ENCODE measurements around the gene CCDC198. TPM values are rescaled to one million over a fixed set of nuclear protein-coding genes. Genes with fewer than 3 reads are reported as not detected.

The CCDC198 gene
- polyA plus RNA-seq, 2 of the 4 experiments (the other 2 are of a cell fraction): 8.1 to 11.6 TPM

GRCh38 chr14:57479197-57479596 is 14.5 kb downstream of the CCDC198 start (continued):
- no peak for TF ChIP-seq BCL3 (IDR thresholded peaks at IDR 0.05)
- no peak for TF ChIP-seq HOXB13 (CRISPR knock-in tag; IDR thresholded peaks at IDR 0.05; ENCODE audit: low read depth)
- TF ChIP-seq RNF2 (IDR thresholded peaks at IDR 0.05; ENCODE audit: borderline replicate concordance, low read depth): no peak
- TF ChIP-seq HDAC2 (IDR thresholded peaks at IDR 0.05): no peak
- no peak for TF ChIP-seq PHF8 (IDR thresholded peaks at IDR 0.05; ENCODE audit: borderline replicate concordance, low read depth)

GRCh38 chr14:57478050-57478449 is 15.6 kb downstream of the CCDC198 start:
- Histone ChIP-seq H3K27ac (no peak overlapping the region), H3K4me1 (no peaks in the 10 kb centered on the region), H3K4me2 (no peak overlapping the region), H3K9me3 (no peaks in the 10 kb centered on the region), H3K4me3 (no peak overlapping the region)
- TF ChIP-seq RARB (CRISPR knock-in tag; IDR thresholded peaks at IDR 0.05) (no peak), CHD4 (IDR thresholded peaks at IDR 0.05; ENCODE audit: borderline replicate concordance) (no peak), ATOH8 (CRISPR knock-in tag; IDR thresholded peaks at IDR 0.05; ENCODE audit: low read depth) (no peak), HMGXB4 (CRISPR knock-in tag; IDR thresholded peaks at IDR 0.05; ENCODE audit: borderline replicate concordance) (no peak), RNF2 (IDR thresholded peaks at IDR 0.05; ENCODE audit: borderline replicate concordance, low read depth) (no peak), CBX2 (IDR thresholded peaks at IDR 0.05; ENCODE audit: borderline replicate concordance, low read depth) (no peak), SMC3 (IDR thresholded peaks at IDR 0.05) (no peak)
- ChIA-PET POLR2A (no interaction called here), CTCF (interaction anchor here (1.2 to 1.8 kb wide), 2 partner anchors 8 to 10 kb away, joined by 4 read pairs; no protein-coding TSS in a partner anchor)
- FAIRE-seq: no peak
- 38% methylated on average over 2 of the region's 2 CpGs for WGBS (ENCODE audit: missing lambda C conversion rate)
- DNase-seq (ENCODE audit: low read depth in 1 of 2, low spot score in 1 of 2): no peak
- ATAC-seq: no peak

- no peak for TF ChIP-seq RARB (CRISPR knock-in tag; IDR thresholded peaks at IDR 0.05)
- TF ChIP-seq CHD2 (IDR thresholded peaks at IDR 0.05; ENCODE audit: low read length, partially characterized antibody): no peak
- TF ChIP-seq HOXB5 (CRISPR knock-in tag; IDR thresholded peaks at IDR 0.05): no peak
- no peak for TF ChIP-seq HES2 (IDR thresholded peaks at IDR 0.05)
- TF ChIP-seq FOXS1 (CRISPR knock-in tag; IDR thresholded peaks at IDR 0.05): no peak
- TF ChIP-seq RFX5 (IDR thresholded peaks at IDR 0.05): no peak
- no peak for TF ChIP-seq EHMT2 (IDR thresholded peaks at IDR 0.05; ENCODE audit: low read depth)
- no peak for TF ChIP-seq EP300 (IDR thresholded peaks at IDR 0.05)
- TF ChIP-seq FOSL2 (IDR thresholded peaks at IDR 0.05): no peak
- no peak for TF ChIP-seq FOSL2 (CRISPR knock-in tag; IDR thresholded peaks at IDR 0.05)
- TF ChIP-seq CEBPB (IDR thresholded peaks at IDR 0.05): no peak
- no peak for TF ChIP-seq NFE2L2 (conservative IDR thresholded peaks at IDR 0.05; ENCODE audit: low read length)
- TF ChIP-seq MAX (IDR thresholded peaks at IDR 0.05): no peak
- no peak for TF ChIP-seq ZFP36 (IDR thresholded peaks at IDR 0.05; ENCODE audit: borderline replicate concordance, partially characterized antibody)
- TF ChIP-seq ATOH8 (CRISPR knock-in tag; IDR thresholded peaks at IDR 0.05; ENCODE audit: low read depth): no peak
- TF ChIP-seq POLR2A (IDR thresholded peaks at IDR 0.05; ENCODE audit: low read length): no peak
- Histone ChIP-seq H3K9me3 (no peaks in the 10 kb centered on the region), H3K4me3 (no peak overlapping the region), H3K4me2 (no peak overlapping the region), H3K4me1 (no peaks in the 10 kb centered on the region), H3K27ac (no peak overlapping the region)
- DNase-seq (ENCODE audit: low read depth in 1 of 2, low spot score in 1 of 2) (no peak), ATAC-seq (no peak), FAIRE-seq (no peak)
- WGBS (ENCODE audit: missing lambda C conversion rate): 78% methylated on average over 1 of the region's 1 CpG
- CTCF ChIA-PET: no interaction called here
- POLR2A ChIA-PET: no interaction called here
Observed at GRCh38 chr14:57470909-57471308, 22.7 kb downstream of the CCDC198 start.

All from A549 (cell line).